GM21723 (cell line): Measurements from ENCODE around the gene DNAJC10.
"Not testable (repeated sequence)": the region's sequence is repeated elsewhere in the genome, so short reads cannot be mapped to it uniquely, and the experiment has no call there.

Source experiments
- ATAC-seq: cut with Tn5 transposase; IDR thresholded peaks from one replicate; pipeline ENCODE4 v1.9.1; 2021; ENCODE audit warnings: mild to moderate bottlenecking, moderate library complexity; ENCODE audit not compliant: unreplicated experiment

The DNAJC10 gene, protein sequence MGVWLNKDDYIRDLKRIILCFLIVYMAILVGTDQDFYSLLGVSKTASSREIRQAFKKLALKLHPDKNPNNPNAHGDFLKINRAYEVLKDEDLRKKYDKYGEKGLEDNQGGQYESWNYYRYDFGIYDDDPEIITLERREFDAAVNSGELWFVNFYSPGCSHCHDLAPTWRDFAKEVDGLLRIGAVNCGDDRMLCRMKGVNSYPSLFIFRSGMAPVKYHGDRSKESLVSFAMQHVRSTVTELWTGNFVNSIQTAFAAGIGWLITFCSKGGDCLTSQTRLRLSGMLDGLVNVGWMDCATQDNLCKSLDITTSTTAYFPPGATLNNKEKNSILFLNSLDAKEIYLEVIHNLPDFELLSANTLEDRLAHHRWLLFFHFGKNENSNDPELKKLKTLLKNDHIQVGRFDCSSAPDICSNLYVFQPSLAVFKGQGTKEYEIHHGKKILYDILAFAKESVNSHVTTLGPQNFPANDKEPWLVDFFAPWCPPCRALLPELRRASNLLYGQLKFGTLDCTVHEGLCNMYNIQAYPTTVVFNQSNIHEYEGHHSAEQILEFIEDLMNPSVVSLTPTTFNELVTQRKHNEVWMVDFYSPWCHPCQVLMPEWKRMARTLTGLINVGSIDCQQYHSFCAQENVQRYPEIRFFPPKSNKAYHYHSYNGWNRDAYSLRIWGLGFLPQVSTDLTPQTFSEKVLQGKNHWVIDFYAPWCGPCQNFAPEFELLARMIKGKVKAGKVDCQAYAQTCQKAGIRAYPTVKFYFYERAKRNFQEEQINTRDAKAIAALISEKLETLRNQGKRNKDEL

DNA sequence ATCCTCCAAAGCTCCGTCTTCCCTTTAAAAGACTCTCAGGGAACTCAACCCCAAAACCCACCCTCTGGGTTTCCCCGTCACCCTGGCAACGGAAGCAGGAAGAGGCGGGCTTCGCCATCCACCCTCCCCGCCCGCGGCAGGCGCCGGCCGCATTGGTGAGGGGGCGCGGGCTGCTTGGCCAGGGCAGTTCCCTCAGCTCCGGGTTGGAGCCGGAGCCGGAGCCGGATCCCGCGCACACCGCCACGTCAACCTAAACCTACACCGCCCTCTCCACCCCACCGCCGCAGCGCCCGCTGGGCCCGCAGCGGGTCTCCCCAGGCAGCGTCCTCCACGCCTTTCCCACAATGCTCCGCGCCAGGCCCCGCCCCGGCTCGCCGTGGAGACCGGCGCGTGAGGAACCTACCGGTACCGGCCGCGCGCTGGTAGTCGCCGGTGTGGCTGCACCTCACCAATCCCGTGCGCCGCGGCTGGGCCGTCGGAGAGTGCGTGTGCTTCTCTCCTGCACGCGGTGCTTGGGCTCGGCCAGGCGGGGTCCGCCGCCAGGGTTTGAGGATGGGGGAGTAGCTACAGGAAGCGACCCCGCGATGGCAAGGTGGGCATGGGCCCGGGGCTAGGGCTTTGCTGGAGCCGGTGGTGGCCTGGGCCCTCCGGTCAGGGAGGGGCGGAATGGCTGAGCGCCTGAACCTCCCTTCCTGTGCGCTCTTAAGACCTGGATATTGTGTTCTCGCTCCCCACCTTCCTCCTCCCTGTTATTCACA, at the start of gene DNAJC10:
Gene DNAJC10 (plus strand): TSS at position 366 of the 758 bp plus-strand sequence. CDS start 1,830 bp downstream, outside the sequence.
- ATAC-seq: peak; percentile 89

DNA sequence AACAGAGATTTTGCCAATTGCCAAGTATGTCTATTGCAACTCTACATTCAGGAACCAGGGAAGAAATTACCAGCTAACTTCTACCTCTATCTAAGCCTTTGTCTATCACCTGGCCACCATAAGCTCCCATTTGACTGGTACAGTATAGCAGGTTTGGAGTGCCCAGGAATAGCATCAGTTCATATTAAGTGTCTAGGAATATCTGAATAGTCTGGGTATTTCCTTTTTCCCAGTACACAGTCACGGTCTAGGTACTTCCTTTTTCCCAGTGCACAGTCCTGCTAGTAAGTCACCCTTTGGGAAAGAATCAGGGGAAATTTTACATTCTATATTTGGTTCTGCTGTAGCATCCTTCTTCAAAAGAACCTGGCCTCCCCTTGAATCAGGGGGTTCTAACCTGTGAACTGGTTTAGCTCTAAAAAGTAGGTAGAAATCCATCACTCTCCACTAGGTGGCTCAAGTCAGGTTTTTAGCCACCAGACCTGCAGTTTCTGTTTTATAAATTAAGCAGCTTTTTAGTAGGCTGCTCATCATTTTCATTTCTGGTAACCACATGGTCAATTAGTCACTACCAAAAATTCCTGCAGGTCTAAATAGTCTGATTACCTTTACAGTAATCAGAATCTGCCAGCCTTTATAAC, 49.3 kb upstream of the DNAJC10 start:
- peak; percentile 86 for ATAC-seq

DNA sequence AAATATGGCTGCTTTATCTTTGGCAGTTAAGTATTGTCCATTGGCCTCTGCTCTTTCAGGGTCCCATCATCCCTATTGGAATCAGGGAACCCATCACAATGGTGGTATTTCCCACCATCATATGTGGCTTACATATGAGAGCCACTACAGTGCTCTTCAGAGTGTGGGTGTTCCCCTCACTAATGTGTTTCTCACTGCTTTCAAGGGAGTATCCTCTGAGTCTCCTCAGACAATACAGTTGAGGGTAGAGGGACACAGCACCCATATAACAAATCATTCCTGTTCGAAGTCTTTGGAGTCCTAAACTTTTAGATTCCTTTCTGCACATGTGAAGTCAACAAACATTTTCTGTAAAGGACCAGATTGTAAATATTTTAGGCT, 48.8 kb upstream of the DNAJC10 start:
- peak; percentile 45 for ATAC-seq

DNA sequence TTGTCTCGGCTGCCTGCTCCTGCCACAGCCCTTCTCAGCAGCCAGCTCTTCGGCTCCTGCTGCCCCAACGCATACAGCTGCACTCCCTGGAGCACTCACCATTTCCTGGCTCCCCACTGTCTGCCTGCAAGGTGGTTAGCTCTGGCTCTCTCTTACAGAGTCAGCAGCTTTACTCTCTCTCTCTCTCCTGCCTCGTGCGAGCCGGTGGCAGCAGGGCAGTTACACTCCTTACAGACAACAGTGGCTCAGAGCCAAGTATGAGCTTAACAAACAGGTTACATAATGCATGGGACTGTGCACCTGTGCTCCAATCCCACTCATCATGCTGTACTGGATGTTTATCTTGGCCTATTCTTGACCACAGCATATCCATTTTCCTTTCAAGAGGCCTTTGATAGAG, 47.4 kb upstream of the DNAJC10 start:
- ATAC-seq: no peak

DNA sequence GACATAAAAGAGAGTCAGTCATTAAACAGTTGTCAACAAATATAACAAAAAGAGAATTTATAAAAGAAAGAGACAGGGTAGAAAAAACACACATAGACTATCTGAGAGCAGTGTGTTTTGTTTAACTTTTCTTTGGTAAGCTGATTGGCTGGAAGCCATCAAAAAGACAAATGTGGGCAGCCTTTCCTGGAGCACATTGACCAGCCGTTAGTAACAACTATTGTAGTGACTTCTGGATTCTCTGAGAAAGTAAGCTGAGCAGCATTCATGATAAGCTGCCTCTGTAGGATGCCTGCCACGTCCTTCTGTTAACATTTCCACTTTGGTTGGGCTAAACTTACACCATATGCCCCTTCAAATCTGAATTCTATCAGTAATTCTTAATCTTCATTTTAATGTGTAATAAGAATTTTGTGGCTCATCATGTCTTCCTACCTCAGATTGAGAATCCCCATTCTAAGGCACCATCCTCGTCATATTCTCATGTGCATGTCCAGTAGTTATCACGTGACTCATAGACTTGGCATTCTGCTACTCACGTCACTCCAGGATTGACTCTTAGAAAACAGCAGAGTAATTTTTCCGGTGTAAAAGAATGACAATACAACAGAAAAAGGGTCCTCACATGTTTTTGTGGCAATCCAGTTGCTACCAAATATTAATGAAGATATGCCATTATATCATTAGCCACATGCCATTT, 43.4 kb upstream of the DNAJC10 start:
- no peak for ATAC-seq

DNA sequence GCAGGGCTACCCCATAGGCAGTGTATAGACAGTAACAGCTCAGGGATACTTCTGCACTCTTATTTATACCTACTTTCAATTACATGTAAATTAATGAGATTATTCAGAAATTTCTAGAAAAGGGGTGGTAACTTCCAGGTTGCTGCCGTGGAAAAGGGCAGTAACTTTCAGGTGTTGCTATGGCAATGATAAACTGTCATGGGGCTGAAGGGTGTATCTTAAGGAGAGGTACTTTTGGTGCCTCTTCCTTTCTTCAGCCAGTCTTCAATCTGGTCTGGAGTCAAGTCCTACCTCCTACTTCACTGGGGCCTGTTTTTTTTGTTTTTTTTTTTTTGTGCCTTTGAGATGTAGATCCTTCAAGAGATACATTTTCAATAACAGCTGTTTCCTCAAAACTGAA, 35.2 kb upstream of the DNAJC10 start:
- ATAC-seq: no peak

DNA sequence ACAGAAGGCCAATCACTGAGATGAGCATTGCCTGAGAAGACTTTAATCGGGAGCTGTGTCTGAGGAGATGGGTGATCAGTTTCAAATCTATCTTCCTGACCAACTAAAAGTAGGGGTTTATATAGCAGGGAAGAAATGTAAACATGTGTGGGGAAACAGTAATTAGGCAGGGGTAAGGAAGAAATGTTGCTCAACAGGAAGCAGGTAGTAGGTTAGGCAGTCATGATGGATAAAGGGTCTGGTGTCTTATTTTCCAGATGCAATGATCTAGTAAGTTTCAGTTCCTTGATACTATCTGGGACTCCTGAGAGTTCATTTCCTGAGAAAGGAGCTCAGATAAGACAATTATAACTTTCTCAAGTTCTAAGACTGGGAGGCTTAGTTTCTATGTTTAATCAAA, 33.8 kb upstream of the DNAJC10 start:
- ATAC-seq: no peak

DNA sequence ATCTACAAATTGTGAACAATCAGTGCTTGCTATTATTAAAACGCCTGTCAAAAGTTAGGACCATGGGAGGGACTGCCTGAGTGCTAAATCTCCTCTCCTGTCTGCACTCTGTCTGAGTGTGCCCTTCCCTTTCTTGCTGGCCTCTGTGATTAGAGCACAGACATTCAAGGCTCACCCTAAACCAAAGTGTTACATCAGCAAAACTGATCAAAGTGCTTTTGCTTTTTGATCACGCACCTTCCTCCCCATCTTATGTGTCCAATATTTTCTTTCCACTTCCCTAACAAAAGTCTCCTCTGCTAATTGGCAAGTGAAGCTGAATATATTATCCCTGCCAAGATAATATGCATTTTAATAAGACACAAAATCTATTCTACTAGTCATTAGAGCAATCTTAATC, 30.5 kb upstream of the DNAJC10 start:
- no peak for ATAC-seq

DNA sequence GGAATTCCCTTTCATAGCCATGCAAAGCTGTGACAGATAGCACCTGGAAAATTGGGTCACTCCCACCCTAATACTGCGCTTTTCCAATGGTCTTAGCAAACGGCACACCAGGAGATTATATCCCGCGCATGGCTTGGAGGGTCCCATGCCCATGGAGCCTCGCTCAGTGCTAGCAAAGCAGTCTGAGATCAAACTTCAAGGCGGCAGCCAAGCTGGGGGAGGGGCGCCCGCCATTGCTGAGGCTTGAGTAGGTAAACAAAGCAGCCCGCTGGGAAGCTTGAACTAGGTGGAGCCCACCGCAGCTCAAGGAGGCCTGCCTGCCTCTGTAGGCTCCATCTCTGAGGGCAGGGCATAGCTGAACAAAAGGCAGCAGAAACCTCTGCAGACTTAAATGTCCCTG, 29.3 kb upstream of the DNAJC10 start:
- ATAC-seq: not testable (repeated sequence)

DNA sequence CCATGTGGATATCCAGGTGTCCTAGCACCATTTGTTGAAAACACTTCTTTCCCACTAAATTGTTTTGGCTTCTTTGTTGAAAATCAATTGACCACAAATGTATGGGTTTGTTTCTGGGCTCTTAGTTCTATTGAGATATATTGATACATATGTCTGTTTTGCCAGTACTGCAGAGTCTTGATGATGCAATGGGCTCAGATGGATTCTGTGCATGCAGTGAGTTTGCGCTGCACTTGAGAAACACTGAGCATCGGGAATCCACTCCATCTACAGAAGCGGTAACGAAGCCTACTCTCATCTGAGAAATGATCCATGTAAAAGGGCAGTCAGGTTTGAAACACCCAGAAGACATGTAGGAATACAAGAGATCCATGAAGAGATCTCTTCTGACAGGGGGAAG, 21.9 kb upstream of the DNAJC10 start:
- ATAC-seq: no peak

DNA sequence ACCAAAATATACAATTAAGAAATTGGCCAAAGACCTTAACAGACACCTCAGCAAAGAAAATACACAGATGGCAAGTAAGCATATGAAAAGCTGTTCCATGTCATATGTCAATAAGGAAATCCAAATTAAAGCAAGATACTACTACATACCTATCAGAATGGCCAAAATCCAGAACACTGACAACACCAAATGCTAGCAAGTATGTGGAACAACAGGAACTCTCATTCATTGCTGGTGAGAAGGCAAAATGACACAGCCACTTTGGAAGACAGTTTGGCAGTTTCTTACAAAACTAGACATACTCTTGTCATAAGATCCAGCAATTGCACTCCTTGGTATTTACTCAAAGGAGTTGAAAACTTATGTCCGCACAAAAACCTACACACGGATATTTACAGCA, 20.3 kb upstream of the DNAJC10 start:
- no peak for ATAC-seq

DNA sequence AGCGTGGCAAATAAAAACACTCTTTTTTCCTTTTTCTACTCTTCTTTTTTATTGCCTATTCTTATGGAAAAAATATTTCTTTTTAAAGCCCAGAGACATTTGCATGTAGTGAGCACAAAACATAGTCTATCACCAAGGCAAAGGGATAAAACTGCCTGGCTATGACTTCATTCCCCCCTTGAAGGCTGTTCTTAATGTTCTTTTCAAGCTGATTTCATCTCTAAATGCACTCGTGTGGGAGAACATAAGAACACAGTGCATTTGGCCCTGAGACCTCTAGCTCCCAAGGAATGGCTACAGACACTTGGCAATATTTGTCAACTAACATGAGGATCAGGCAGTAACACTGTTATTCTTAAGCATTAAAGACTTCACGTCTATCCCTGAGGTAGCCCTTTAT, 17.4 kb upstream of the DNAJC10 start:
- no peak for ATAC-seq

DNA sequence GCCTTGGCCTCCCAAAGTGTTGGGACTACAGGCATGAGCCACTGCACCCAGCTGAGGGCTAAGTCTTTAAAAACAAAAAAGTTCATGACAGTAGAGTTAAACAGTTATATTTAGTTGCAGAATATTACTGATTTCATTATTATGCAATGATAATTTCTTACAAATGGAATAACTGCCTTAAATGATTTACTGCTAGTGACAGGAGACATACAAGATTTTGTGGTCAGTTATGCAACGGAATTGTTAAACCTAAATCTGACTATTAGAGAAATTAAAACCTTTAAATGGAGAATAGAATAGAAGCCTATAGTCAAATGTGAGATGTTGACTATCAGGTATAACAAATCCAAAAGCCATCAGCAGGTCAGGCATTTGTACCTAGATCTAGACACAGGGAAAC, 10.3 kb upstream of the DNAJC10 start:
- ATAC-seq: no peak

DNA sequence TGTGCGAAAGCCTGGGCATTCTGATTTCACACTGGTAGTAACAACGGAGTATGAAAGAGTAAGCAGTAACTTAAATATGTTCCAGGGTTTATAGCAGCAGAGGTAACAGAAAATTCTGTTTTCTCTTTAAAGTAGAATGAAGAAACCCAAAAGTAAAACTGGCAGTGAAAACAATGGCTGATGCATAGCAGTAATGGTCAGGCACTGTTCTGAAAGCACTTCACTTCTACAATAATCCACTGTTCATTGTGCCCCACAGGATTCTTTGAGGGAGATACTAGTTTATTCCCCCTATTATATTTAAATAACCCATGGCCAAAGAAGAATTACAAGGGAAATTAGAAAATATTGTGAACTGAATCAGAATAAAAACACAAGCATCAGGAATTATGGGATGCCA, 9.3 kb upstream of the DNAJC10 start:
- ATAC-seq: no peak

DNA sequence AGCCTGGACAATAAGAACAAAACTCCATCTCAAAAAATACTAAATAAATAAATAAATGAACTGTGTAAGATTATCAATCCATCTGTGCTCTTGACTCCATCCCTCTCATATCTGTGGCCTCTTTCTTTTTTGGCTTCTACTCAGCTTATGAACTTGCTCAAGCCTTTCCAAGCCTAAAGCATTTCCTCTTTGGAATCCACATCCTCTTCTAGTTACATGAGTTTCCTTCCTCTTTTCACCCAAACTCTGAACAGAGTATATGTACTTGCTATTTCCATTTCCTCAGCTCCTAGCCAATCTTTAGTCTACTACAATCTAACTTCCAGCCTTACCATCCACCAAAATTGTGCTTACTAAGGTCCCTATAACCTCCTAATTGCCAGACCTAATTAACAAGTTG, 2.5 kb upstream of the DNAJC10 start:
- no peak for ATAC-seq

DNA sequence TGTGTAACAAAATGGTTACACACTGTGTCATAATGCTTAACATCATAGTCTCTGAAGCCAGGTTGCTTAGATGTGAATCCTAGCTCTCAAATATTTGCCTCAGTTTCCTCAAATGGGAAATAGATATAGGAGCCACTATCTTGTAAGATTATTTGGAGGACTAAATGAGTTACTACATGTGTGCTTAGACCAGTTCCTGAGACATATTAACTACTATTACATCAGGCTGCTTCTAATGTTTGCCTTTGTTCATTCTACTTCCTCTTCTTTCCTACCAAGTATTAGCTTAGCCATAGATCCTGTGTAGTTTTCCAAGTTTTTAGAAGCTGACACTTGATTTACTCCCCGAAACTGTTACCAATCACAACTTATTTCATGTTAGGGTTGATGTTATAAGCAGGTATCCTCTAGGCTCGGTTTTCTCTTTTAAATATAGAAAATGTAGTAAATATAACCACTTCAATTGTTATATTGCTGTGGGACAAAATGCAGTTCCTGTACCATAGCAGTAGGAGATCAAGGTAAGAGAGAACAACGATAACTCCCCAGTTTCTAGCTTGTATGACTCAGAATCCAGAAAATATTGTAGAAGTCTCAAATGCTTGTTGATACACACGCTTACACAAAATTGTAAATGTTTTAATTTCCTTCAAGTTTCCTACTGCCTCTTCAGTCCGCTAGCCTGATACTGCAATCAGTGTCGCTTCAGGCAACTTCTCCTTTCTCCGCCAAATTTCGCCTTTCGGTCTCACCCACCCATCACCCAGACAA, 751 bp upstream of the DNAJC10 start:
- ATAC-seq: no peak

DNA sequence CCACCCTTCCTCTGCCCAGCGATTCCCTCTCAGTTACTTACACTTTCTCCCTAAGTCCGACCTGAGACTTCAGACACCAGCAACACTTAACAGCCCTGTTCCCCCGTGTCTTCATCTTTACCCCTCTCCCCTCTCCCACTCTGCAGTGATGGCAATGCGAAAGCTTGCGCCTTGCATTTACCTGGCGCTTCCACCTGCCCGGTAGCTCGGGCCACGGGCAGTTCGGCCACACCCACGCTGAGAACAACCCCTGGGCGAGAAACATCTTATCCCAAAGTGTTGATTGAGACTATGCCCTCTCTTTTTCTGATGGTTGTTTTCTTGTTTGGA, 558 bp downstream of the DNAJC10 start:
- peak; percentile 5 for ATAC-seq

DNA sequence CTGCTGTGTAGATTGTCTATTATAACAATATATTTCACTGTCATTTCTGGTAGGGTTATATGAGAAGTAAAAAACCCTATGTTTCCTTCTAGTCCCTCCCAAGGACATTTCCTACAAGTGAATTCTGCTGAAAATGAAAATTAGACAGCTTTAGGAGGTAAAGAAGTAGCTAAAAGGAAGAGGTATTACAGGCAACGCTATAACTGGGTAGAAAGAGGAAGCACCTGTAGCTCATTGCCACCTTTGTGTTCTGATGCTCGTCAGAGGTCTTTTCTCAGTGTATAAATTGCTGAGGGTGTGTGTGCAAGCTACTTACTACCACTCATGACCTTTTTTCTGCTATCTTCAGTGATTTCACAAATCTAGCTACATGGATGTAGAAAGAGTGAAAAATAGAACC, 1.4 kb downstream of the DNAJC10 start:
- ATAC-seq: peak; percentile 45

DNA sequence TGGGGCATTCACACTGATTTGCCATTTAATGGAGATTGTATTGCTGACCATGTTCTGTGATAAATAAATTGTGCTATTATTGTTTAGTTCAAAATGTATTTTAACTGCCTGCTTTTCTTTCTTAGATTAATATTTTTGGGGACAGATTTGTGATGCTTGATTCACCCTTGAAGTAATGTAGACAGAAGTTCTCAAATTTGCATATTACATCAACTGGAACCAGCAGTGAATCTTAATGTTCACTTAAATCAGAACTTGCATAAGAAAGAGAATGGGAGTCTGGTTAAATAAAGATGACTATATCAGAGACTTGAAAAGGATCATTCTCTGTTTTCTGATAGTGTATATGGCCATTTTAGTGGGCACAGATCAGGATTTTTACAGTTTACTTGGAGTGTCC, 1.8 kb downstream of the DNAJC10 start:
- no peak for ATAC-seq

DNA sequence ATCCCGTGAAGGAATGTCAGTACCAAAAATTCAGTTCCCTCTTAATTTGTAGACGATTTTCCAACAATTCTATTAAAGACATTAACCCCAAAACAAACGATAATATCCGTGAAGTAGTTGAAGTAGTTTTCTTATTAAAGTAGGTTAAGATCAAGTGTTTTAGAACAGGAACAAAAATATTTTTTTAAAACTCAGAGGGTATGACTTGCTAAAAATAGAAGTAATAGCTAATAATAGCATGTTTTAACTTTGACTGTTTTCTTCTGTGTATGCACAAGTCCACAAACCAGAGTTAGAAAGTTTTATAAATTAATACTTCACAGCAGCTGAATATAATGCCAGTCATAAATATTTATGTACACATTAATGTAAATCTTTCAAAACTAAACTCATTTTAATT, 2.4 kb downstream of the DNAJC10 start:
- no peak for ATAC-seq
